HG03280 (cell line): ENCODE results near the gene PRKAG1.

Experiments
- ATAC-seq: cut with Tn5 transposase; IDR thresholded peaks from one replicate; pipeline ENCODE4 v1.9.1; 2021; ENCODE audit warnings: mild to moderate bottlenecking, moderate library complexity; ENCODE audit not compliant: unreplicated experiment

Gene PRKAG1

DNA sequence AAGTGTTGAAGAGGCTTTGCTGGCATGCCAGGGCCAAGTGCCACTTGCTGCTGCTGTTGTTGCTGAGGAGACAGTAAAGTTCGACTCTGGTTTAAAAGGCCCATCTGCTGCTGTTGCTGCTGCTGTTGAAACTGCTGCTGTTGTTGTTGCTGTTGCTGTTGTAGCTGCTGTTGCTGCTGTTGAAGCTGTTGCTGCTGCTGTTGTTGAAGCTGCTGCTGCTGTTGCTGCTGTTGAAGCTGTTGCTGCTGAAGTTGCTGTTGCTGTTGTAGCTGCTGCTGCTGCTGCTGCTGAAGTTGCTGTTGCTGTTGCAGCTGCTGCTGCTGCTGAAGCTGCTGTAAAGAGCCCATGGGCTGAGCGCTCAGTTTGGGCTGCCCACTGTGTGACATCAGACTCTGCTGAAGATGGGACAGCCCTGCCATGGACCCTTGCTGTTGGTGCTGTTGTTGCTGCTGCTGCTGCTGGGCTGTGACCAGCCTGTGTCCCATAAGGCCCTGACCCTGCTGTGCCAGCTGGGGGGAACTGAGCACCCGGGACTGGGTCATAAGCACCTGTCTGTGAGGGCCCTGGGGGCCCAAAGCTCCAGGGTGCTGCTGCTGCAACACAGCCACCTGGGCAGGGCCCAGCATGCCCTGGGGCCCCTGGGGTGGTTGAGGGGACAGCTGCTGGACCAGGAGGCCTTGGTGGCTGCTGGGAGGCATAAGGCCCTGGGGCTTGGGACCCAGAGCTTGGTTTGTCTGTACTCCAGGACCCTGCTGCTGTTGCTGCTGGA, 14.3 kb upstream of the PRKAG1 start:
- no peak for ATAC-seq

- no peak for ATAC-seq
These were observed 13.7 kb upstream of the PRKAG1 start for GRCh38 chr12:49032276-49032675.

- ATAC-seq, result no peak
These were observed 13.1 kb upstream of the PRKAG1 start for GRCh38 chr12:49031573-49032161.

DNA sequence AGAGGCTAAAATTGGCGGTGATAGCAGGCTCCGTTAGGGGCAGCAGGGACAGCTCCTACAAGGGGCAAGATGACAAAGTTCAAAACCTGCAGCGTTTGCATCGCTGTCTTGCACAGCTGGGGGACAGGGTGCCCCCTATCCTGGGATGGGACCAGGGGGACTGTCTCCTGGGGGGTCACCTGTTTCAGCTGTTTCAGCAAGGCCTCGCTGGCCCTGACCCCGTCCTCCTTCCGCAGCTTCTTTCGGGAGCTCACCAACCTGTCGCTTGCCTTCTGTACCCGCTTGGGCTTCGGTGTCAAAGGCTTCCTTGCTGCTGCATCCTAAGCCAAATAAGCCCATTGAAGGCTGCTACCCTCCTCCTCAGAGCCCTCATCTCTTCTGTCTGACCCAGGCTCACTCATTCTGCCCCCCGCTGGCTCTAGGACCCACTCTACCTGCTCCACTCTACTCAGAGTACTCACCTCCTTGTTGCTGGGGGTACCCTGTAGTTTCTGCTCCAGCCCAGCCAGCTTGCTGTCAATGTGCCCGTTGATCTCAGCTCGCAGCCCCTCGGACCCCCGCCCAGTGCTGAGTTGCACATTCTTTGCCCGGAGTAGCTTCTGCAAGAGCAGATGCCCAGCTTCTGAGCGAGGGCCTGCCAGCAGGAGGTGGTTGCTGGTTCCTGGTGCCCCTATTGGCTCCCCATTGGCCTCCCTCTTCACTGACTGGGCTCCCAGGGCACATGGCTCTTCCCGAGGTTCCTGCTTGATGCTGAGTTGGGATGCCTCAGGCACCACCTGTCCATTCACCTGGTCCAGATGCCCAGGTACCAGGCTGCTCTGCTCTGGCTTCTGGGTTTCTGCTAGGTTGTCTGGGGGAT, 12.4 kb upstream of the PRKAG1 start:
- no peak for ATAC-seq

GRCh38 chr12:49030119-49030518, 11.5 kb upstream of the PRKAG1 start:
- ATAC-seq, result no peak

GRCh38 chr12:49028666-49029275, 10.2 kb upstream of the PRKAG1 start:
- ATAC-seq, result no peak

DNA sequence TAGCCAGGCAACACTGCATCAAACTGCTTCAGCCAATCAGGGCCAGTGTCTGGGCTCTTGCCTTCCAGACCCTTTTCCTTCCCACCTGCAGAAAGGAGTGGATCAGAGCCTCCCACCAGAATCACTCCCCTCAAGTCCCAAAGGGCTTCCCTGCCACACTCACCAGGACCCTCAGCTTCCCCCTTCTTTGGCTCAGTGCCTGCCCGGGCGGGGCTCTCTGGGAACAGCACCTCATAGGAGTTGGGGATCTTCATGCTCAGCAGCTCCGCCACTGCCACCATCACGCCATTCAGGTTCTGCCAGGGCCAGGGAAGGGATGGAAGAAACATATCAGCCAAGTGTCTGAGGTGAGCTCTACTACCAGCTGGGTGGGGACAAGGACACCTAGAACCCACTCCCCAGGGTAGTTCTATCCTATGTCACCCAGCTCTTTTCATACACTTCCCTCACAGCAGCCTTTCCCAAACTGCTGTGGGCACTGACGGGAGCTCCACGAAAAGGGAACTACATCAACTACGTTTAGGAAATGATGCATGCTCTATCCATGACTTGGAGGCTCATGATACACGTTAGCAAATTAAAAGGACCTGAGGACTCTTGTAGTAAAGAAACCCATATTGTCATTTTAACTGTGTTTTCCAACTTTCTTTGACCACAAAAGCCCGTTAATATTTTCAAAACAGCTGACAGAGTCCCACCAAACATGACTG, 9.4 kb upstream of the PRKAG1 start:
- ATAC-seq, result no peak

GRCh38 chr12:49026678-49027480, 8.3 kb upstream of the PRKAG1 start:
- ATAC-seq, result no peak

DNA sequence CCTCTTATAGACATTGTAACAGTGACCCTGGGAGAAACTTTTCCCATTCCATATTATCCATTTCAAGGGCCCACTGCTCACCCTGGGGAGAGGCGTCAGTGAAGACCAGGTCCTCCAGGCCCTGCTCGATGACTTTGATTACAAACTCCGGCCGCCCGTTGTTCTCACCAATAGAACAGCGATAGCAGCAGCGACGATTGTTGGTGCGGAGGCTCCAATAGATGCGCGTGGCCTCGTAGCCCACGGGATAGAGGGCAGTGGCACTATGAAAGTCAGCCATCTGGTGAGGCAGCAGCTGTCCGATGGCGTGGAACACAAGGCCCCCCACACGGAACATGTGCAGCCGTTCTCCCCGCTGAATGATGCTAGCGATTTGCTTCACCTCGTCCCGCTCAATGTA, 7.5 kb upstream of the PRKAG1 start:
- ATAC-seq, result no peak

GRCh38 chr12:49025463-49025862, 6.9 kb upstream of the PRKAG1 start:
- ATAC-seq, result no peak

GRCh38 chr12:49024543-49024942, 6.0 kb upstream of the PRKAG1 start:
- no peak for ATAC-seq

DNA sequence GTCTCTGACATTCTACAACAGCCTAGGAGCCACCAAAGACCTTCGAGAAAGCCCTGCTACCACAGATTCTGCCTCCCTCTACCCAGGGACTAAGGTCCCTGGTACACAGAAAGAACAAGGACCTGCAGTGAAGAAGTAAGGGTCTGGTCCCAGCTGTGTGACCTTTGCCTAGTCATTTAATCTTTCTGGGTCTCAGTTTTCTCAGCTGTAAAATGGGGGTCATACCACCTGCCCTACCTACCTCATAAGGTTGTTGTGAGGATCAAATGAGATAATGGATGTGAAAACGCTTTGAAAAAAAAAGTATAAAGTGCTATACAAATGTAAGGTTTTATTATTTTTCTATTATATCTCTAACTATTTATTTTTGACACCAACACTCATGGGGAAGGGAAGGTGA, 5.2 kb upstream of the PRKAG1 start:
- no peak for ATAC-seq

GRCh38 chr12:49022558-49023178, 4.1 kb upstream of the PRKAG1 start:
- no peak for ATAC-seq

DNA sequence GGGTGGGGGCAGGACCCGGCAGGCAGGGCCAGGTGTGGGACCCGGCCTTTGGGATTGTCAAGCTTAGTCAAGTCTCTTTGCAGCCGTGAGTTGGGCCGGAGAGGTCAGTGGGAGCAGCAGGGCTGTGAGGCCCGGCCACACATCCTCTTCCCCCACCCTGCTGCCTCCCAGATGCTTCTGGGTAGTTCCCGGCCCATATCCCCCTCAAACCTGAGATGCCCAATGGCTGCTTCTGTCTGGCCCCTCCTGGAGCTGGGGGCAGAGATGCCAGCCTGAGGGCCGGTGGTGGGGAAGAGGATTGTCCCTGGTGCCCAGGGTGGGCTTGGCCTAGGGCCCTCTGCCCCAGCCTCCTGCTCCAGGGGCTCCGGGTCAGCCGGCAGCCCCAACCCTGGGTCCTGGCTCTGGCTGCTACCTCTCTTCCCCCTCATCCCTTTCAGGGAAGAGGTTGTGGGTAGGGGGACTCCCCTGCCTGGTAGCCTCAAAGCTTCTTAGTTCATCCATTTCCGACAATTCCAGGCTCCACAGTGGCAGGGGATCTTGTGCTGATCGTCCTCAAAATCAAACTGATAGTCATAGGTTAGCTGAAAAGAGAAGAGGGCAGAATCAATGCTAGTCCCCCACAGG, 2.8 kb upstream of the PRKAG1 start:
- ATAC-seq, result no peak

DNA sequence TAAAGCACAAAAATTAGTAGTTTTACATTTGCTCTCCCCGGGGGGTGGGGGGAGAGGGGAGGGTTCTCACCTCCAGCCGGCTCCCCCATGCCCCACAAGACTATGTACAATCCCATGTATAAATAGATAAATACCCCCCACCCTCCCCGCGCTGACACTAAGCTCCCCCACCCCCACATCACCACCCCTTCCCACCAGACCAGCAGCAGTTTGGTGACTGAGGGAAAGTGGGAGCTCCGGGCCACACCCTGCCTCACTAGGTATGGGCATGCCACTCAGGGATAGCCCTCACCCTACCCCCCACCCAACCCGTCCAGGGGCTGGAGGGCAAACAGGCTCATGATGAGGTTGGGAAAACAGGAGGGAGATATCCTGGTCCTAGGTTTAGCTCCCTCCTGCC, 1.9 kb upstream of the PRKAG1 start:
- no peak for ATAC-seq

- no peak for ATAC-seq
These were observed 1.1 kb upstream of the PRKAG1 start for GRCh38 chr12:49019443-49020324.

- ATAC-seq, result no peak
These were observed 499 bp upstream of the PRKAG1 start for GRCh38 chr12:49019120-49019430.

- ATAC-seq, result peak; percentile 9
These were observed 700 bp downstream of the PRKAG1 start for GRCh38 chr12:49017891-49018260.
